GM10847 (cell line): ENCODE measurements around the gene GID4.
A peak's percentile ranks its signal among the peaks of the same experiment; 100 is the strongest.

ENCODE experiments used
- POLR2A ChIP-seq: IDR thresholded peaks from 2 replicates; pipeline ENCODE4 v1.6.1; 2011; ENCODE audit not compliant: insufficient read length; ENCODE audit errors: extremely low read depth

GID4 gene

DNA sequence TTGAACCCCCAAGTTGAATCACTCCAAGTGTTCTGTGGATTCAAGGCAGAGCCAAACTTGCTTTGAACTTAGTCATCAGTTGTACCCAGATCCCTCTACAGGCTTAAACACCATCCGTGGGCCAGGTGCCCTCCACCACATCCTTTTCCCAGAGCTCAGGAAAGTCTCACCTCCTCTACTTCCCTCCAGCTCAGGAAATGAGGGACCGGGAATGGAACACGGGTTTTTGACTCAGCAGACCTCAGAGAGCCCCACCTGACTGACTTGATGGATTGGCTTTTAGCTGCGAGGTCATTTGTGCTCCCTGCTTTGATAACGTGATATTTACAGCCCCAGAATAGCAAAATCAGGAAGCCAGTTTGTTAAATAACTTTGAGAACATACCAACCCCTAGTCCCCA is 20.1 kb downstream of the GID4 start:
- TF ChIP-seq POLR2A, result no peak

DNA sequence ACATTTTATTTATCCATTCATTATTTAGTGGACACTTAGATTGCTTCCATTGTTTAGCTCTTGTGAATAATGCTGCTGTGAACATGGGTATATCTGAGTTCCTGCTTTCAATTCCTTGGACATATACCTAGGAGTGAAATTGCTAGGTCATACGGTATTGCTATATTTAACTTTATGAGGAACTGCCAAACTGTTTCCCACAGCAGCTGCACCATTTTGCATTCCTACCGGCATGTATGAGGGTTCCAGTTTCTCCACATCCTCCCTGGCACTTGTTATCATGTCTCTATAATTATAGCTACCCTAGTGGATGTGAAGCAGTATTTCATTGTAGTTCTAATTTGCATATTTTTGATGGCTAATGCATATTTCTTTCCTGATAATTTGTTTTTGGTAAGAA is 24.8 kb downstream of the GID4 start:
- TF ChIP-seq POLR2A, result no peak

DNA sequence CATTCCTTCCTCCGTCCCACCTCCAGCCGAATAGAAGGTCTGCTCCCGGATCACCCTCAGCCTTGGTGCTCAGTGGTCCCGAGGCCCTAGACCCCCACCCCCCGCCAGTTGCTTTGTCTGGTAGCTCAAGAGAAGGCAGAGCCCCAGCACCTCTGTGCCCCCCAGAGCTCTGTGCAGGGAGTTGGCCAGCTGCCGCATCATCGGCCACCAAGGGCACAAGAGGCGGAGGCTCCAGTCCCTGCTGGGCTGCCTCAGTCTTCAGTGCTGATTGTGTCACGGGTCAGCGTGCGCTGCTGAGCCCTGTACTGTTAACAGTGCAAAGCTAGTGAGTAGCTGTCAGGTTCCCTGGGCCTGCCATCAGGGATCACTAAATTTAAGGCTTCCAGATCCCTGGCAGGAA is 26.3 kb downstream of the GID4 start:
- no peak for TF ChIP-seq POLR2A

DNA sequence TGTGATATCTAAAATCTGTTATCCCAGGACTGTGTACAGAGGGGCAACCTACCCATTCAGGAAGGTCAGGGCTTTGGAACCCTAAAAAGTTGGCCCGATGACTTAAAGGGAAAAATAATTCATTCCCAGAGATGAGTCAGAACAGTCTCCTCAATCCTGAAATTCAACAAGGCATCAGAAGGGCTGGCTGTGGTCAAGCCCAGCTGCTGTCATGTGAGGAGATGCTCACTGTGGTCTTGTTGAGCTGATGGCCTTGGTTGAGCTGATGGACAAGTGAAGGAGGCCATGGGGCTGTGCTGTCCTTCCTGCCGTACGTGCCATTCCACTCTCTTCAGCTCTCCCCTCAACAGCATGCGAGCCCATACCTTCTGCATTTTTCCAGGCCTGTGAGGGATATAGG is 27.7 kb downstream of the GID4 start:
- no peak for TF ChIP-seq POLR2A

DNA sequence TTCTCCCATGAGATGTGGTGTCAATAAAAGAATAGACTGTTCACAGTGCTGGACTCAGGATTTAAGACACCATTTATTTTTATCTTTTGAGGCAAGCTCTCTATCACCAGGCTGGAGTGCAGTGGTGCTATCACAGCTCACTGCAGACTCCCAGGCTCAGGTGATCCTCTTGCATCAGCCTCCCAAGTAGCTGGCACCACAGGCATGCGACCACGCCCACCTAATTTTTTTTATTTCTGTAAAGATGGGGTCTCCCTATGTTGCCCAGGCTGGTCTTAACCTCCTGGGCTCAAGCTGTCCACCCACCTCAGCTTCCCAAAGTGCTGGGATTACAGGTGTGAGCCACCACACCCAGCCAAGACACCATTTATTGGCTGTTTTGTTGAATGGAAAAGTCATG is 29.9 kb downstream of the GID4 start:
- no peak for TF ChIP-seq POLR2A

DNA sequence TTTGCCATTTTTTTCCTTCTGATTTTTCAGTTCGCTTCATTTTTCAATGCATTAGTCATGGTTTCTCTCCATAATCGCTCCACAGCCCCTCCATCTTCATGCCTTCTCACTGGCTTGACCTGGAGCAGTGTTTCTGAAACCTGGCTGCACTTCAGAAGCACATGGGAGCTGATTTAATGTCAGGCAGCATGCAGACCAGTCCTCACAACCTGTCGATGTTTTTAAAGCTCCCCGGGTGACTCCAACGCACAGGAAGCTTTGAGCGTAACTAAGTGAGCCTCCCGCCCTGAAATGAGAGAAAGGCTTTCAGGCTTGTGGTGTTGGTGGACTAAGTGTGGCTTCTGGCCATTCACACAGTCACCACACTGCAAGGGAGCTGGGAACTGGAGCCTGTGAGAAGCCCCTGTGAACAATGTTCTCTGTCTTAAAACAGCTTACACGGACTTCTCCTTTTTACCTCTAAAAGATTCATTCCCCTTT is 31.7 kb downstream of the GID4 start:
- no peak for TF ChIP-seq POLR2A

DNA sequence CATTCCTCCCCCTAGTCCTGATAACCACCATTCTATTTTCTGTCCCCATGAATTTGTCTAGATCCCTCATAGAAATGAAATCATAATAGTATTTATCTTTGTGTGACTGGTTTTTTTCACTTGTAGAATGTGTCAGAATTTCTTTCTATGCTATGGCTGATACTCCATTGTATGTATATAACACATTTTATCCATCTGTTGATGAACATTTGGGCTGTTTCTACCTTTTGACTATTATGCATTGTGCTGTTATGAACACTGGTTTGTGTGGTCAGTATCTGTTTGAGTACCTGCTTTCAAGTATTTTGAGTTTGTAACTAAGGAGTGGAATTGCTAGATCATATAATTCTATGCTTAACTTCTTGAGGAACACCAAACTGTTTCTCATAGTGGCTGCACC is 32.5 kb downstream of the GID4 start:
- no peak for TF ChIP-seq POLR2A

DNA sequence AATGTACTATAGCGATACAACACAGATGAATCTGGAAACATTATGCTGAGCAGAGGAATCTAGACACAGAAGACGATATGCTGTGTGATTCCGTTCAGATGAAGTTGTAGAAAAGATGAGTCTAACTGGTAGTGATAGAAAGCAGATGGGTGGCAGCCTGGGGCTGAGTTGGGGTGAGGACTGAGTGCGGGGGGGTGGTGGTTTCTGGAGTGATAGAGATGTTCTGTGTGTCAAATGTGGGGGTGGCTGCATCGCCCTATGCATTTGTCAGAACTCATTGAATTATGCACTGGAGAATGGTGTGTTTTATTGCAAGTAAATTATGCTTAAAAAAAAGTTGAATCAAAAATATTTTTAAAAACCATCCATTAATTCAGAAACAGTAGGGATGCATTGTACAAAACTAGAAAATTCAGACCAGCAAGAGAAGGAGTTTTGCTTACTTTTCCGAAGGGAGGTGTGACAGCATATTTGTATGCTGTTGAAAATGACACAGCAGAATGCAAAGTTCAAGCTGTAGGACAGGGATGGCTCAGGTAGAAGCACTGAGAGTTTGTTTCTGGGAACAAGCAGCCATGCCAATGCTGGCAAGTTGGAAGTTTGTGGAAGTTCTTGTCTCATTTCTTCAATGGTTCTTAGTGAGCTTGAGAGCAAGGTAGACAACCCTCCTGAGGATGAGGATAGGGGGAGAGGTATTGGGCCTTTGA is 35.5 kb downstream of the GID4 start:
- no peak for TF ChIP-seq POLR2A

DNA sequence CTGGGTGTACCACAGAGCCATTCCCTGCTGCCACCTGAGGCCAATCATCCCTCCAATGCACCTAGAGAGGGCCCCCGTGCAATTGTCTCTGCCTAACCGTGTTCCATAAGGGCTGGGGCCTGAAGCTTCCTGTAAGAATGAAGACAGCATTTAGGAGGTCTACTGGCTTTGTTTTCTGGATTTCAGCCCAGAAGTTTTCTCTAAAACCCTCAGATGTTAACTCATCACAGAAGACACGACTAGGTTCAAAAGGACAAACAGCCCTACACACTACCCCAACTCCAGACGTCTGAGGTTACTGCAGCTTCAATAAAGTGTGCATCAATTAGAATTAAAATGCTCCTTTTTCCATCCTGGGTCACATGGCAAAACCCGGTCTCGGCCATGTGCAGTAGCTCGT is 37.7 kb downstream of the GID4 start:
- TF ChIP-seq POLR2A, result no peak

DNA sequence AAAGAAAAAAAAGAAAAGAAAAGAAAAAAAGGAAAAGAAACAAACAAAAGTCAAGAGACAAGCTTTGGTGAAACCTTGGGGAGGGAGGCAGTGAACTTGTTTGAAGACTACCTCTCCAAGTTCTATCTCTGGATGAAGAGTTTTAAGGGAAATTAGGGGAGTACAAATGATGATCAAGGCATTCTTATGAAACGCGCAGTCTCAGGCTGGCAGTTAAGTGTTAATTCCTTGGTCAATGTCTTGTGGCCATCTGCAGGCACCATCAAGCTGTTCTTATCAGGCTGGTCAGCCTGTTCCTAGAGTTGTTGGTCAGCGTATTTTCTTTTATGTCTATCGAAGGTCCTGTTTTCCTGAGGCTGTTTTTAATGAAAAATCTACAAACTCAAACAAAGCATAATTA is 40.3 kb downstream of the GID4 start:
- no peak for TF ChIP-seq POLR2A

DNA sequence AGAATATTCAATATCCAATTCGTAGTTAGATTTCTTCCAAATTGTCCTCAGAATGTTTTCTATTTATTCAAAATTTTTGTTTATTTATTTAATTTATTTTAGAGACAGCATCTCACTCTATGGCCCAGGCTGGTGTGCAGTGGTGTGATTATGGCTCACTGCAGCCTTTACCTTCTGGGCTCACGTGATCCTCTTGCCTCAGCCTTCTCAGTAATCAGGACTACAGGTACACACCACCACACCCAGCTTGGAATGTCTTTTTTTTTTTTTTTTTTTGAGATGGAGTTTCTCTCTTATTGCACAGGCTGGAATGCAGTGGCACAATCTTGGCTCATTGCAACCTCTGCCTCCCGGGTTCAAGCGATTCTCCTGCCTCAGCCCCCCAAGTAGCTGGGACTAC is 45.0 kb downstream of the GID4 start:
- TF ChIP-seq POLR2A, result no peak

DNA sequence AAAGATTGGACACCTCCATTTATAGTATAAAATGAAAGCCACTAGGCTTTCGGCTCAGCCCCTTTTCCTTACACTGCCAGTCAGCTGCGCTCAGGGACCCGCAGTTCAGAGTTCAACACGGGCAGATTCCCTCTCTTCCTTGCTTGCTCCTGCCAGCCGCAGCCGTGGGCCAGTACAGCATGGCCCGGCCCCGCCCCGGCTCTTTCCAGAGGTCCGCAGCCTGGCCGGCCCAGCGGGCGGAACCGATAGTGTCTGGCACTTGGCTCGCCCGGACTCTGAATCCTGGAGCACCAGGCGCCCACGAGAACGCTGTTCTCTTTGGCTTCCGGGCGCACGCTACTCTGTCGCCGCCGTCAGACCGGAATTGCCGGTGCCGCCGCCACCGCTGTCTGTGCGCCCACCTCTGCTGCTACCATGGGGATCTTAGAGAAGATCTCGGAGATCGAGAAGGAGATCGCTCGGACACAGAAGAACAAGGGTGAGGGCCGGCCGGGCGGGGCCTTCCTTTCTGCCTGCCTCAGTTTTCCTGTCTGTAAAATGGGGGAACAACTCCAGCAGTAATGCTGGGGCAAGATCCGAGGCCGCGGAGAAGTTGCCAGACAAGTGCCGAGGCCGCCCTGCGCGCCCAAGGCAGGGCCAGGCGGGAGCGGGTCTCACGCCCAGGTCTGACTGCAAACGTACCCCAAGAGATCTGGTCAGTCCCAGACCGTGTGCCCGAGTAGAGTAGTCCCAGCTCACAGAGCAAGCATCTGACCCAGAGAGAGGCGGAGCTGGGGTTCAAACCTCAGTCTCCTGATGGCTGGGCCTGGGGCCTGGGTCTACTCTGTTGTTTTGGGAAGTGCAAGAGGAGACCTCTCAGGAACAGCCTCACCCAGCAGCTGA is 48.6 kb downstream of the GID4 start, which contains the start of gene DRG2:
Gene DRG2, plus strand, starts transcription at position 339 of the 882 bp plus-strand sequence. Its CDS starts 76 bp downstream, at position 415.
- peak; percentile 82 for TF ChIP-seq POLR2A

DNA sequence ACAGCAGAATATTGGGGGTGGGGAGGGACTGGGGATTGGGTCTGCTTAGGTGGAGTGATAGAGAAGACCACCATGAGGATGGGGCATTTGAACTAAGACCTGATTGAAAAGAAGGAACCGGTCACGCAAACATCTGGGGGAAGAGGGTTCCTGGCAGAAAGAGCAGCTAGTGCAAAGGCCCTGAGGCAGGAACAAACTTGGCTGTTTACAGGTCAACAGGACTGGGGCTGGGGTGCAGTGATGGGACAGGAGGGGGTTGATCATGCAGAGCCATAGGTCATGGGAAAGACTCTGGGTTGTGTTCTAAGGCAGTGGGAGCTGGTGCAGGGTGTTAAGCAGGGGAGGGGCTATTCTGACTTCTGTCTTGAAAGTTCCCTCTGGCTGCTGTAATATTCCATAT is 50.4 kb downstream of the GID4 start:
- TF ChIP-seq POLR2A, result no peak

DNA sequence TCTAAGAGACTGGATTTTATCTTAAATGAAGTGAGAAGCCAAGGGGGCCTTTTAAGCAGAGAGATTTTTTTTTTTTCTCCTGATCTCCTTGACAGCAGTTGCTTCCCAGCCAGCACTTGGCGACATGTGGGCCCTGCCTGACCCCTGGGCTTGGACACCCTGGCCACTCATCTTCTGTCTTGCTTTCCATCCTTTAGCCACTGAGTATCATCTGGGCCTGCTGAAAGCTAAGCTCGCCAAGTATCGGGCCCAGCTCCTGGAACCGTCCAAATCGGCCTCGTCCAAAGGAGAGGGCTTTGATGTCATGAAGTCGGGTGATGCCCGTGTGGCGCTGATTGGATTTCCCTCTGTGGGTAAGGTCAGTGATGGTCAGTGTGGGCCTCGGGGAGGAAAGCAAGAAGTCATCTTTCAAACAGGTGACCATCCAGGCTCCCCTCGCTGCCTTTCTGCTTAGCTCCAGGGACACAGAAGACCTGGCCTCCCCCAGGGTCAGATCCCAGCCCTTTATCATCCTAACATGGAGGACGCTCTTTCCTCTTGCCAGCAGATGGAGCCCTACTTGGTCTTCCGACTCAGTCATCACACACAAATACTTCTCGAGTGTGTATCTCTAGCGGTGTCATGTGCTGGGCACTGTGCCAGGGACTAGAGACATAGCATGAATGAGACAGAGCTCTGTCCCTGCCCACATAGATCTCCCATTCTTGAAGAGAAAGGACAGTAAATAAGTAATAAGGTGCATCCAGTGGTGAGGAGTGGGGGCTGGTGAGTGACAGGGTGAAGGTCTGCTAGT is 54.6 kb downstream of the GID4 start:
- no peak for TF ChIP-seq POLR2A

DNA sequence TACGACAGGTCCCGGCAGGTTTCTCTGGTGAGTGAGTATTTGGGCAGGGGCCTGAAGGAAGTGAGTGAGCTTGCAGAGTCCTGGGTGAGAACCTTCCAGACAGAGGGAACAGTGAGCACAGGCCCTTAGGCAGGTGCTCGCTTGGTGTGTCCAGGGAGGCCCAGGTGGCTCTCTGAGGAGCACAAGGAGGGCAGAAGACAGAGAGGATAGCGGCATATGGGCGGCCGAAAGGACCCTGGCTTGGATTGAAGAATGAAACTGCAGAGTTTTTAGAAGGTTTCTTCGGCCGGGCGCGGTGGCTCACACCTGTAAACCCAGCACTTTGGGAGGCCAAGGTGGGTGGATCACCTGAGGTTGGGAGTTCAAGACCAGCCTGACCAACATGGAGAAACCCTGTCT is 55.2 kb downstream of the GID4 start:
- no peak for TF ChIP-seq POLR2A
